ENCODE measurements around the gene HELB.

The HELB gene

GRCh38 chr12:66359300-66359699, 57.0 kb downstream of the HELB start:
- DNase-seq (ENCODE audit: low spot score) (no peak), FAIRE-seq (no peak)

GRCh38 chr12:66361703-66362102, 59.4 kb downstream of the HELB start:
- DNase-seq (ENCODE audit: low spot score) (no peak), FAIRE-seq (no peak)

DNA sequence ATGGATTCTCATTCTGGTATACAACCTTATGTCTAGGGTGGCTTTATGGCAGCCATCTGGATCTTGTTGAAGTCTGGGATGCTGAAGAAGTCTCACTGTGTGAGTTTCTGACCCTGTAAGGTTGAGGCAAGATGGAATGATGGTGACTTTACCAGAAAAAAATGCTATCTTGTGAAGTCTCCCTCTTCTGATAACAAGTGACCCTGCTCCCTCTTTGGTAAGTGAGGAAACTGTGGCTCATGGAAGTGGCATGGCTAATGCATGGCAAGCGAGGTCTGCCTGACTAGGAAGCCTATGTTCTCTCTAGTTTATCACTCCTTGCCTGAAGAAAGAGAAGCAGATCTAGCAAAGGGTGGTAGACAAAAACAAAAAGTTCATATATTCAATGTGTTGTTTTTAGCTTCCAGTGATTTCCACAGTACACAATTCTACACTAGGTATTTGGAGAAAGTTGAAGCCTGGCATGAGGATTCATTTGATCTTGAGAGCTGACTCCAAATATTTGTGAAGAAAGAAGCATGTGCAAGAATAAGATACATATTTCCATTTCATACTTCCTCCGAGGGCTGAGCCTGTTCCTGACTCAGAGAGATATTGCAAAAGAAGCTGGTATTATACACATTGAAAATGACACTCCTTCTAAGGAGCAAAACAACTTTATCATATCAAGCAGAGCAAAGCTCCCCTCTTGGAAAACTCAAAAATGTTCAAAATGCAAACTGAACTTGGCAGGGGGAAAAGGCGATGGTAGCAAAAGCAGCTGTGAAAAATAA, 63.6 kb downstream of the HELB start:
- FAIRE-seq (no peak), DNase-seq (ENCODE audit: low spot score) (no peak)

DNA sequence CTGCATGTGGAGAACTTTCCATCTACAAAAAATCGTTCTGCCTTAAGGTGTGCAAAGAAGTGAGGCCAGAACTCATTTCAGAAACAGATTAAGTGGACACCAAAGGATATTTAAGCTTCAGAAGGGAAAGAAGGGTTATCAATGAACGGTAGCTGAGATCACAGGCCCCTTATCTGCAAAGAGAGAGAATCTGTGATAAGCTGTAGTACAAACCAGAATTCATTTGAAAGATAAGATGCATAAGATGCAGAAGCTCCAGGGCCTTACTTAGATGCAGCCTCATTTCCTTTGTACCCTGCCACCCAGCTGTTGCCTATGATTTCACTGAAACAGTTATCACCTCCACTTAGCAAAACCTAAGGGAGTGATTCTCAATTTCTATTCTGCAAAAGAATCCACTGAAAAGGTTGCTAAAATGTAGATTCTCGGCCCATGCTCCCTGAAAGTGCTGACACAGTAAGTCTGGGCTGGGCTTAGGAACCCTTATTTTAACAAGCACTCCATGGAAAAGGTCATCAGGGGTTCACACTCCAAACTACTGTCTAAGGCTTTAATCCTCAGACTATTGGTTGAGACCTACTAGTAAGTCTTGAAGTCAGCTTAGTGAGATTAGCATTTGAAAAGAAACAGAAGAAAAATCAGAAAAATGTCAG, 64.8 kb downstream of the HELB start:
- FAIRE-seq (no peak), DNase-seq (ENCODE audit: low spot score) (no peak)

- no peak for DNase-seq (ENCODE audit: low spot score)
Observed at GRCh38 chr12:66371982-66372381, 69.7 kb downstream of the HELB start.

DNA sequence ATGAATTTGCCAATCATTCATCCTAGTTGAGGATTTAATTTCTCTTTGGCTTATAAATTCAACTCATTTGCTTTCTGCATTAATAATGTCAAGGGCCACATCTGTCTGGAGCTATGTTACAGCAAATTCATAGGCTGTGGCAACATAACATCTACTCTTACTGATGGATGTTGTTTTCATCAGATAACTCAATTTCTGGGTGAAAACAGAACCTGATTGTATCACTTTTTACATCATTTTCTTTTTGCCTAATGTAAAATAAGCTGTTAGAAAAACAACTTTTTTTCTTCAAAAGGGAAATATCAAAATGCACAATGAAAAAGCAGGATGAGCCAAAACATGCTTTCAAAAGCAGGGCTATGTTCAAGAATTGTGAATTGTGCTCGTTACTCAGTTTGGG, 73.3 kb downstream of the HELB start:
- DNase-seq (ENCODE audit: low spot score) (no peak), FAIRE-seq (no peak)

More at GRCh38 chr12:66371982-66372381, 69.7 kb downstream of the HELB start:
- no peak for FAIRE-seq

DNA sequence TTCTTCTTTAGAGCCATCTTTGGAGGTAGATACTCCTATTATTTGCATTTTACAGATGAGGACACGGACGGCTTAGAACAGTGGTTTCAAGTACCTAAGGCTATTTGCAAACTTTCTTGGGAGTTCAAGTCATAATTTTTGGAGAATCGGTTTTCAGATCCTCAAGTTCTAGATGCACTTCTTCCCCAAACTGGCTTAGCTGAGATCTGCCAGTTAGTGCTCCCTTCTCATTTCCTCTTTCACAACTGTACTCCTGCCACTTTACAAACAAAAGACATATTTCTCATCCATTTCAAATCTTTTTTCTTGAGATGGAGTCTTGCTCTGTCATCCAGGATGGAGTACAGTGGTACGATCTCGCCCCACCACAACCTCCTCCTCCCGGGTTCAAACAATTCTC, 77.3 kb downstream of the HELB start:
- FAIRE-seq (no peak), DNase-seq (ENCODE audit: low spot score) (no peak)

GRCh38 chr12:66380769-66381535, 78.7 kb downstream of the HELB start:
- FAIRE-seq = no peak
- no peak for DNase-seq (ENCODE audit: low spot score)

DNA sequence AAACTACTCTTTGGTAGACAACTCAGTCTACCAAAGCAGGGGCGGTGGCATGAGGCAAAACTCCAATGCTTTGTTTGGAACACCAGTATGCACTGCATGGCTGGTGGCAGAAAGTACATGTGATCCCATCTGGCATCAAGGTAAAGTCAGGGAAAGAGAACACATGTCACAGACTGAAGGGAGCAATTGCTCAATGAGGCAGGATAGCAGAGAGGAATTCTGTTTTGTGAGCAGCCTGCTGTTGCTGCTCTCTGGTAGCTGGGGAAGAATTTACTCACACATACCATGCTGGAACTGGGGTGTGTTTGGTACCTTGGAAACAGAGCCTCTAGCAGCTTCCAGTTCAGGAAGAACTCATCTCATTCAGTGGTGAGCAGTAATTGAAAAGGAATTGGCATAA, 84.8 kb downstream of the HELB start:
- no peak for FAIRE-seq
- no peak for DNase-seq (ENCODE audit: low spot score)

Data from RCC 7860 (cell line).